Fibroblast of villous mesenchyme (primary cell): ENCODE results near the gene AGER. TPM values are rescaled to one million over a fixed set of nuclear protein-coding genes. Genes with fewer than 3 reads are reported as not detected.

Experiments used
- DNase-seq: peaks from one replicate; pipeline ENCODE4 v3.0.0-alpha.2; 2010; ENCODE audit warnings: low read depth
- H3K4me3 ChIP-seq: 2 replicates; pipeline ENCODE4 v1.5.1; 2011; ENCODE audit warnings: low read depth, mild to moderate bottlenecking, low read length
- total RNA-seq: library from RNA; depleted of rRNA; stranded (reverse); fragments of >200 nt; gene quantifications from 2 replicates; pipeline ENCODE4 v1.2.3, GENCODE V29; 2012
- TF ChIP-seq, protein P1 (sequence below): IDR thresholded peaks from 2 replicates; pipeline ENCODE4 v1.5.1; 2012; ENCODE audit warnings: low read depth, mild to moderate bottlenecking, low read length; ENCODE audit not compliant: insufficient read depth

The AGER gene
- total RNA-seq, 1 donor, result 0.86 TPM

DNA sequence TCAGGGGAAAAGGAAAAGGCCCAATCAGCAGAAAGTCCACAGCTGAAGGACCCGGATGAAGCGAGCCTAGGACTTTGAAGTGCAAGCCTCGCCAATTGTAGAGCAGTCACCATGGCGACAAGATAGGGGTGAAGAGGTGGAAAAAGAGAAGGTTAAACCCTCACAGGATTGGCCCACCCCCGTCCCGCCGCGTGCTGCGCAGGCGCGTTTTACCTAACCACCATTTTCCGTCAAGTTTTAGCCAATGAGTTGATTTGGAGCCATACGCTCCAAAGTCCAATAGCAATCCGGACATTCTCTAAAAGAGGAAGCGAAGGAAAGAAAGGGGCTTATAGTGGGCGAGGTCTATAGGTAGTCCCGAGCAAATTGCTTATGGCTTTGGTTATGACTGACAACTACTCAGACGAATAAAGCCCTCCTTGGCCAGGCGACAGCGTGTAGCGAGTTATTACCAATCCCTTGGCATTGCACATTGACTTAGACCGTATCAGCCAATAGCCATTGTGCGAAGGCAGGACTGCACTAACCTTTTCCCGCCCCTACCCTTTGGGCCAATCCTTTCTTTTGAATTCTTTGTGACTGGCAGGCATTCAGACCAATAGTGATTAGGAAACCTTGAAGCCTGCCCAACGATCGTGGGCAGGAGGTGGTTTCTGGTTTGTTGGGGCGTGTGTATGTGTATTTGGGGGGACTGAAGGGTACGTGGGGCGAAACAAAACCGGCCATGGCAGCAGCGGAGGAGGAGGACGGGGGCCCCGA is 6.1 kb downstream of the AGER start, which contains the start of gene RNF5:
RNF5 (plus strand) TSS at position 618 of the 759 bp plus-strand sequence; CDS start at position 725, 107 bp downstream.
- H3K4me3 ChIP-seq, result peak within 1 kb of the TSS; percentile 92
- TF ChIP-seq, protein P1, sequence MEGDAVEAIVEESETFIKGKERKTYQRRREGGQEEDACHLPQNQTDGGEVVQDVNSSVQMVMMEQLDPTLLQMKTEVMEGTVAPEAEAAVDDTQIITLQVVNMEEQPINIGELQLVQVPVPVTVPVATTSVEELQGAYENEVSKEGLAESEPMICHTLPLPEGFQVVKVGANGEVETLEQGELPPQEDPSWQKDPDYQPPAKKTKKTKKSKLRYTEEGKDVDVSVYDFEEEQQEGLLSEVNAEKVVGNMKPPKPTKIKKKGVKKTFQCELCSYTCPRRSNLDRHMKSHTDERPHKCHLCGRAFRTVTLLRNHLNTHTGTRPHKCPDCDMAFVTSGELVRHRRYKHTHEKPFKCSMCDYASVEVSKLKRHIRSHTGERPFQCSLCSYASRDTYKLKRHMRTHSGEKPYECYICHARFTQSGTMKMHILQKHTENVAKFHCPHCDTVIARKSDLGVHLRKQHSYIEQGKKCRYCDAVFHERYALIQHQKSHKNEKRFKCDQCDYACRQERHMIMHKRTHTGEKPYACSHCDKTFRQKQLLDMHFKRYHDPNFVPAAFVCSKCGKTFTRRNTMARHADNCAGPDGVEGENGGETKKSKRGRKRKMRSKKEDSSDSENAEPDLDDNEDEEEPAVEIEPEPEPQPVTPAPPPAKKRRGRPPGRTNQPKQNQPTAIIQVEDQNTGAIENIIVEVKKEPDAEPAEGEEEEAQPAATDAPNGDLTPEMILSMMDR, result no peak

DNA sequence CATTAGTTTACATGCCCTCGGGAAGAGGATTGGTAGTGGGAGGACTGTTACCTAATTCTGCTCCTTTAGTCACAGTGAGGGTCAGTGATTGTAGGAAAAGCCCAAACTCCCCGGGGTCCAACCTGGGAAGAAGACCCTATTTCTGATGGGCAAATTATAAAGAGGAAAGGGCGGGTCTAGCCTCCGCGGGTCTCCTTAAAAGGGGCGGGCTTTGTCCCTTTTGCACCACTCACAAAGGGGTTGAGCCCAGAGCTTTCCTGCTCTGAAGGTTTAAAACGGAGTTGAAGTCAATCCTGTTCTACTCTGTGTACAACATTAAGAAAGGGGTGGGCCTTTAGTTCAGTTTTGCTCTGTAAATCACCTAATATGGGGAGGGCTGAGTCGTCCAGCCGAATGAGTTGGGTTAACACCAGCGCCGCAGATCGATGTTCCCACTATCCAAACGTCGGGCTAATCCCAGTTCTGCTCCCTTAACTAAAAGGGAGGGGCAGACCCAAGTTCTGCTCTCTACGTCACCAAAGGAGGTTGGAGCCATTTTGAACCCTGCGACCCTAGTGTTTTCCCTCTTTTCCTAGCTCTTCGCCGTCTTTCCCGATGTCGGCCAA is 6.8 kb downstream of the AGER start:
- H3K4me3 ChIP-seq, result peak overlapping the region; percentile 92
- no peak for DNase-seq
- TF ChIP-seq, protein P1, result no peak

More for the DNA sequence above, 6.1 kb downstream of the AGER start, which contains the start of gene RNF5:
- peak; percentile 100 for DNase-seq

DNA sequence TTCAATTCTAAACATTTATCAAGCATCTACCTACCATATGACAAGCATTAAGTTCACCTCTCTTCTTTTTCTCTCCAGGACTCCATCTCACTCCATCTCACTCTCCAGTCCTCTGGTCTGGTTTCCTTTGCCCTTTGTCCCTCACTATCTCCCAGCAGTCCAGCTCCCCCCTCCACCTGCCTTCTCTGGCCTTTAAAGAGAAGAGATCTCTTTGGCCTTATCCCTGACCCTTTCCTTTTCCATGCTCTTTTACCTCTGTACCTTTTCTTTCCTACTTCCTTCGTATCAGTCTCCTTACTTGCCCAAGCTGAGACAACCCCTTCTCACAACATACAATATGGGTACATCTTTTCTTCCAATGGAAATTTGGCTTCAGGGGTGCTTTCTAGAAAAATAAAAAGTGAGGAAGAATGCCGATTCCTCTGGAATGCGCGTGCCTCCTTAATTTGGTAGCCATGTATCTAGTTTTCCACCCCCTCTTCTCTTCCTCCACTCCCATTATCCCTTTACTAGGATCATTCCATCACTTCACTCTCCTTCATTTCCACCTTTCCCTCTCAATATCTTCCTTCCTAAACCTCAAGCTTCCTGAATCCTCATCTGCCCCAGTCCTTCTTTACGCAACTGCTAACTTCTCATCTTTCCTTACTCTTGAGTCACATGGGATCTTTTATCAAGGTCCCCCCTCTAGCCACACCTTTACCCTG is 7.4 kb downstream of the AGER start:
- peak; percentile 86 for DNase-seq
- H3K4me3 ChIP-seq, result peak overlapping the region; percentile 92
- TF ChIP-seq, protein P1, result no peak

DNA sequence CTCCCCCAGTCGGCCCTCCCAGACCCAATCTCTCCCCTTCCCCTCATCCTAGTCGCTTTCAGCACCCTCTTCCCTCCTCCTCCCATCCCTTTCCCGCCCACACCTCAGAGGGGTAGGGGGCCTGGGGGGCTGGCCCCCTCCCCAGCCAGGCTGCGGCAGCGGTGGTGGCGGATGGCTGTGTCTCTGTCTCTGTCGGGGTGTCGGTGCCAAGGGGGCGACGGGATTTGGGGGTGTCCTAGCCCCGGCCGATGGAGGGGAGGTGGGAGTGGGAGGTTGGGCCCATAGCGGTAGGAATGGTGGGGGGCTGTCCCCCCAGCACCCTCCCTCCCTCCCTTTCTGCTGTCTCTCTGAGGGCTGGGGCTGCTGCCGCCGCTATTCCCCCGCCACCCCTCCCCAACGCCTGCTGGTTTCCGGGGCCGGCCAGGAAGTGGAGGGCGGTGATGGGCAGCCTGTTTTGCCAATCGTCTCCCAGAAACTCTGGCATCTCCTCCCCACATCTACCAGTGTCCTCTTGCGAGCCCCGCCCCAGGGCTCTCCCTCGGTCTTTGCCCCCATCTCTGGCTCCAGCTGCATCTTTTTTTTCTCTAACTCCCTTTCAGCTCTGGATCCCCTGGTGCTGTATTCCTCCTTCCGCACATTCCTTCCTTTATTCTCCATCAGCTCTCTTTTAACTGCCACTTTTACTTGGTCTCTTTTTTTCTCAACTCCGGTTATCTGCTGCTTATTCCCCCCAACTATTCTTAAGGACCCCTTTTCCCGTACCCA is 8.2 kb downstream of the AGER start, which contains the start of gene AGPAT1:
AGPAT1 (minus strand) TSS at position 374 of the 765 bp plus-strand sequence. CDS start 4,588 bp downstream, outside the sequence.
- peak within 1 kb of the TSS; percentile 92 for H3K4me3 ChIP-seq
- TF ChIP-seq, protein P1, result no peak
- DNase-seq, result peak; percentile 97

DNA sequence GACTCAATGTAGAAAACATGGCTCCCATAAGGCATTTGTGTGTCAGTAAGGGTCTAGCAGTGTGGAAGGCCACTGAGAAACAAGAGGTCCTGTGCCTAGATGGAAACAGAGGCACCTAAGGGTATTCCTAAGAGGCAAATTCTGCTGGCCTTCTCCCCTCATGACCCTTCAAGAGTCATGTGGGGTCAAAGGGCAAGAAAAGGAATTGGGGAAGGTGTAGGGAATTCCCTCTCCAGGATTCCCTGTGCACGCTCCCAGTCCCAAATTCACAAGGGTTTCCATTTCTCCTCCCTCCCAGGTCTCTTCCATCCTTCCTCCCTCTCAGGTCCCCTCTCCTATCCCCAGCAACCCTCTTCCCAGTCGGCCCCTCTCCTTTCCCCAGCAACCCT is 8.7 kb downstream of the AGER start:
- TF ChIP-seq, protein P1, result no peak
- no peak for DNase-seq
- H3K4me3 ChIP-seq, result peak overlapping the region; percentile 92

DNA sequence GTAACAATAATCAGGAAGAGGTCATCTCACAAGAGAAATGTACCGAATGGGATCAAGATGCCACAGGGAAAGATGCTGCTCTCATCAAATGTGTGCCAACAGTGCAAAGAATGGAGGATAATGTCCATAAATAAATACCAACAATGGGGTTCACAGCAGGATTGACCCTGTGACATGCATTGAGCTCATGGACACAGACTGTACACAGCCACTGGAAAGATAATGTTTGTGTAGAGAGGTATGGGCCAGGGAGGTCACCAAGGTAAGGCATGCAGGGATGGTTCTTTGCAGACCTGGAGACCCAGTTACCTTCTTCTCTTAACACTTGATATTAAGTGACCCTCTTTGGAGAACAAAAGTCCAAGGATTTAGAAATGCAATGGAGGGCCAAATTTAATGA is 9.6 kb downstream of the AGER start:
- peak overlapping the region; percentile 92 for H3K4me3 ChIP-seq
- TF ChIP-seq, protein P1, result no peak
- no peak for DNase-seq
